ENCODE measurements around the gene CLCN4.

The CLCN4 gene

DNA sequence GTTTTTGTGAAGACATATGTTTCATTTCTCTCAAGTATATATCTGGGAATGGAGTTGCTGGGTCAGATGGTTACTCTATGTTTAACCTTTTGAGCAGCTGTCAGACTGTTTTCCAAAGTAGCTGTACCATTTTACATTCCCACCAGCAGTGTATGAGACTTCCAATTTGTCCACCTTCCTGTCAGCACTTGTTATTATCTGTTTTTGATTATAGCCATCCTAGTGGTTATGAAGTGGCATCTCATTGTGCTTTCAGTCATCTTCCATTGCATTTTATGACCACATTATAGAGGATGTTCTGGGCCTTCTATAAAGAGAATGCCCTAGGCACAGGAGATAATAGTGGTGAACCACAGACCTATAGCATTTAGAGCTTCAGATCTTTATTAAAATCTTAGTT is 39.2 kb downstream of the CLCN4 start:
- DNase-seq (ENCODE audit: low read depth in 3 of 3) = no peak

DNA sequence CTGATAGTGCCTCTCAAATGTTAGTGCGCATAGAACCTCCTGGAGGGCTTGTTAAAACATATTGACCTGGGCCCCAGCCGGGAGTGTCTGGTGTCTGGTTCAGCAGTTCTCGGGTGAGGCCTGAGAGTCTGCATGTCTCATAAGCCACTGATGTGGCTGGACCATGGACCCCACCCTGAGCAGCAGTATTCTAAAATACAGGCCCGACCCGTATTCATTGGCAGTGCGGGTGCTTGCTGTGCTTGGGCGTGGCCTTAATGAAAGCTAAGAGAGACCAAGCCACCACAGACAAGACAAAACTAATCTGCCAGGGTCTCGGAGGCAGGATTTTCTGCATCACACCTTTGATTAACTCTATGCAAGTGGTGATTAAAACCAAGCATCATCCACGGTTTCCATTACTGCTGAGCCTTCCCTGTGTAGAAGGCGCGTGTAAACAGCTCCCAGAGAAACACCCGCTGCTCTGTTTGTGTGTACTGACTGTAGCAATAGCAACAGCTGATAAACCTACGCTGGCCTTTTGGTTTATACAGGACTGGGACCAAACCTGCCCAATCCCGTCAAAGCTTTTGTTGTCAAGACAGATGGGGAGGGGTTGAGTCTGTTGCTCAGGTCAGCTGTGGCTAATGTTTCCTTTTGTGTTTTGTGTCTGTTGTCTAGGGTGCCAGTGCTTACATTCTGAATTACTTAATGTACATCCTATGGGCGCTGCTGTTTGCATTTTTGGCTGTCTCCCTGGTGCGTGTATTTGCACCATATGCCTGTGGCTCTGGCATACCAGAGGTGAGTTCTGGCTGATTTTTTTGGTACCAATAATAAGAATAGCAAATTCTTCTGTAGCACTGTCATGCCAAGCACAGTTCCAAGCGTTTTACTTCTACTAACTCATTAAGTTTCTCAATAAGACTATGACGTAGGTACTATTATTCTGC is 40.8 kb downstream of the CLCN4 start:
- DNase-seq (ENCODE audit: low read depth in 3 of 3) = no peak

DNA sequence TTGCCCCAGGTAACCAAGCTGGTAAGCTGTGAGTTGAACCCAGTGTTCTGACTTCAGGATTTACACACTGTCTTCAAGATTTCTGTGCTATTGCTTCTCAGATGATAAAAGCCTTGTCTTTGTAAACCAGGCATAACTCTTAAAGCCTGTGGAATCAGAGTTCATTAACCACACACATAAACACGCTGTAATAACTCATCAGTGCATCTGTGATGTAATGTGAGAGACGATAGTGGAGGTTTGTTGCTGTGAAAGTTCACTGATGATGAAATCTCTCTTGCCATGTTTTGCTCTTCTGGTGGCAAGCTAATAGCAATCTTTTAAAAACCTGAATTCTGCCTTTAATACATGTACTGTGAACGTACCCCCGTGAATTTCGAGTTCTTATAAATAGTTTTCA is 41.5 kb downstream of the CLCN4 start:
- no peak for DNase-seq (ENCODE audit: low read depth in 3 of 3)

DNA sequence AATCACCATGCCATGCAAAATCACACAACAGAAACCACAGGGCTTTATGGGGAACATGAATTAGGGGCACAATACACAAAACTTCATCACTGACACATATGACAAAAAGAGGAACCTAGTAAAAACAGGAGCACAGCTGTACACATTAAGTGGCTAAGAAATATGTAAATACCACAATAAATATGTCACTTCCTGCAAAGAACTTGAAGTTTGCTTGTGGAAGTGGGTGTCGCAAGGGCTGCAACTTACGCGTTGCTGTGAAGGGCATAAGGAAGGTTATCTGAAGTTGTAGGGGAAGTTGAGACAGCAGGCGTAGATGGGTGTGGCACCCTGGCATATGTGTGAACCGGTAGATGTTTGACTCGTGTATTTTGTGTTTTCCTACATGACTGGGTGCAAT is 42.4 kb downstream of the CLCN4 start:
- DNase-seq (ENCODE audit: low read depth in 3 of 3) = no peak

DNA sequence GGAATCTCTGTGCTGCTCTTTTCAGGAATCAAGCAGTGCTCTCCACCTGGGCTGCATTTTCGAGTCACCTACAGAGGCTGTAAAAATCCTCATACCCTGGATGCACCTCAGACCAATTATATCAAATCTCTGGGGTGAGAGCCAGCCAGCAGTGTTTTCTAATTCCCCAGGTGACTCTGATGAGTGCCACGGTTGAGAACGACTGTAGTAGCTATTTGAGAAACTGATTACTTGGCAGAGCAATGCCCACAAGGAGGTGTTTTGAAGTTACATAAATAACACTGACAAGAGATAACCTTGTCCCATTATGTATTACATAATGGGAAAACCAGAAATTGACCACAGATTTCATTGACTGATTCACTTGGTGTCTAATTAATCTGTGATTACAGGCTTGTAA is 46.8 kb downstream of the CLCN4 start:
- DNase-seq (ENCODE audit: low read depth in 3 of 3) = no peak

DNA sequence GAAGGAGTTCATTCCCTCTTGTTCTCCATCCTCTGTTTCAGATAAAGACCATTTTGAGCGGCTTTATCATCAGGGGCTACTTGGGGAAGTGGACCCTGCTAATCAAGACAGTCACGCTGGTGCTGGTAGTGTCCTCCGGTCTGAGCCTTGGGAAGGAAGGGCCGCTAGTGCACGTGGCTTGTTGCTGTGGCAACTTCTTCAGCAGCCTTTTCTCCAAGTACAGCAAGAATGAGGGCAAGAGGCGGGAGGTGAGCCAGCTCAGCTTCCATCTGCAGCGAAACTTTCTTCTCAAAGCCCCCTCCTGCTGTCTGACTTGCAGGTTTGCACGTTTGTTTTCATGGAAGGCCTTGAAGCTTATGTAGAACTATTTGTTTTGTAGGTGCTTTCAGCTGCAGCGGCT is 49.5 kb downstream of the CLCN4 start:
- DNase-seq (ENCODE audit: low read depth in 3 of 3) = no peak

DNA sequence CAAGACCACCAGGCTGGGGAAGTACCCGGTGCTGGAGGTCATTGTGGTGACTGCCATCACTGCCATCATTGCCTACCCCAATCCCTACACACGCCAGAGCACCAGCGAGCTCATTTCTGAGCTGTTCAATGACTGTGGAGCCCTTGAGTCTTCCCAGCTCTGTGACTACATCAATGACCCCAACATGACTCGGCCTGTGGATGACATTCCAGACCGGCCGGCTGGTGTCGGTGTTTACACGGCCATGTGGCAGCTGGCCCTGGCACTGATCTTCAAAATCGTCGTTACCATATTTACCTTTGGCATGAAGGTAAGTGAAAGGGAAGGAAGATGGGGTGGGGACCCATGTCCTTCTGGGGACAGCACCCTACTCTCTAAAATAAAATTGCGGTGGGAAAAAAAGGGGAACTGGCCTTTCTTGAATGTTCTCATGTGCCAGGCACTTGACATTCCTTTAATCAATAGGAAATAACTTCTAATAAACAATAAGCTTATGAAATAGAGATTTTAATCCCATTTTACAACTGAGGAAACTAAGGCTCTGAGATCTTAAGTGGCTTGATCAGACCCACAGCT is 51.6 kb downstream of the CLCN4 start:
- no peak for DNase-seq (ENCODE audit: low read depth in 3 of 3)

DNA sequence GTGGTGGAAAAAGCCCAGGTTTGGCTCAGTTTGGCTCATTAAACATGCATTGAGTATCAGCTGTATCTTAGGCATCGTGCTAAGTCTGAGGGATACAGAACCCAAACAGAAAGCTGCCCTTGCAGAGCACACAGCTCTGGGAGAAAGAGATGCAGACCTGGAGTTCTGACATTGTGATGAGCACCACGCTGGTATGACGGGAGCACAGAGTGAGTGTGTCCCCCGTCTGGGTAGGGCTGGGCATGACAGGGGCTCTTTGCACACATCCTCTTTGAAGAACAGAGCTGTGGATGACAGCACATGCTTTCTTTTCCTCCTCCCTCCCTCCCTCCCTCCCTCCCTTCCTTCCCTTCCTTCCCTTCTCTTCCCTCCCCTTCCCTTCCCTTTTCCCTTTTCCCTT is 52.2 kb downstream of the CLCN4 start:
- DNase-seq (ENCODE audit: low read depth in 3 of 3) = no peak

DNA sequence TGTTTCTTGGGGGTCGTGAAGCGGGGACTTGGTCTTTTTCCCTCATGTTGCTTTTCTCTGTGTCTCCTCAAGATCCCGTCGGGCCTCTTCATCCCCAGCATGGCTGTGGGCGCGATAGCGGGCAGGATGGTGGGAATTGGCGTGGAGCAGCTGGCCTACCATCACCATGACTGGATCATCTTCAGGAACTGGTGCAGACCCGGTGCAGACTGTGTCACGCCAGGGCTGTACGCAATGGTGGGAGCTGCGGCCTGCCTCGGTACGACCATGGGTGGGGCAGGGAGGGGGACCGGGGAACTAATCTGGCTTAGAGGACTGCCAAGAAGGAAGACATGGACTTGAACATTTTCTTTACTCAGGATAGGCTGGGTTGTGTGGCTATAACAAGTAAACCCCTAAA is 55.6 kb downstream of the CLCN4 start:
- no peak for DNase-seq (ENCODE audit: low read depth in 3 of 3)

DNA sequence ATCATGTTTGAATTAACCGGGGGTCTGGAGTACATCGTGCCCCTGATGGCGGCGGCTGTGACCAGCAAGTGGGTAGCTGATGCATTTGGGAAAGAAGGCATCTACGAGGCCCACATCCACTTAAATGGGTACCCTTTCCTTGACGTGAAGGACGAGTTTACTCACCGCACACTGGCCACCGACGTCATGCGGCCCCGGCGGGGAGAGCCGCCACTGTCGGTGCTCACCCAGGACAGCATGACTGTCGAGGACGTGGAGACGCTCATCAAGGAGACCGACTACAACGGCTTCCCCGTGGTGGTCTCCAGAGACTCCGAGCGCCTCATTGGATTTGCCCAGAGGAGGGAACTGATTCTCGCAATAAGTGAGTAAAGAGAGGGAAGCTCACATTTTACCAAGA is 56.9 kb downstream of the CLCN4 start:
- DNase-seq (ENCODE audit: low read depth in 3 of 3) = no peak

DNA sequence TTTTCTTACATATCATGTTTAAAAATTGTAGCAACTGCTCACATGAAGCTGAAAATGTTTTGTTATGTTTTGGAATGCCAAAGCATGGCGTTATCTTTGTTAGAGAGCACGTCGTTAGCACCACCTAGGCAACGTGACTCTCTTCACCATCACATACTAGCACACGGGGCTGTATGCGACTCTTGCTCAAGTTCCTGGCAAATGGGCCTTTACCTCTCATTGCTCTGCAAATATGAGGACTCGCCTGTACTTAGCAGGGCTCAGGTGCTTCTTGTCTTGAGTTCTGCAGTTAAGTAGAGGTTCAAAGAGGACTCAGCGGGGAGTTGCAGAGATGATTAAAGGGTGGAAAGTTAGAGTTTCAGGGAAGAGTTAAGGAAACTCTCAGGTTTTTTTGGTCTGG is 59.4 kb downstream of the CLCN4 start:
- DNase-seq (ENCODE audit: low read depth in 3 of 3) = no peak

DNA sequence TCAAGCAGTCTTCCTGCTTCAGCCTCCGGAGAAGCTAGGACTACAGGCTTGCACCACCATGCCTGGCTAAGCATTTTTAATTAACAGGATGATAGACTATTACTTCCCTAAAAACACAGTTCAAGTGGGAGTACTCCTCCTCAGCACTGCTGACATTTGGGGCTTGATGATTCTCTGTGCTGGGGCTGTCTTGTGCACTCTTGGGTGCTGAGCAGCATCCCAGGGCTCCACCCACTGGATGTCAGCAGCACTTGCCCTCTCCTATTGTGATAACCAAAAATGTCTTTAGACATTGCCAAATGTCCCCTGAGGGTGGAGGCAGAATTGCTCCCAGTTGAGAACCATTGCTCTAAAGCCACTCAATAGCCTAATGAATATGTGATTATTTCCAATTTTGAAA is 60.4 kb downstream of the CLCN4 start:
- DNase-seq (ENCODE audit: low read depth in 3 of 3) = no peak

DNA sequence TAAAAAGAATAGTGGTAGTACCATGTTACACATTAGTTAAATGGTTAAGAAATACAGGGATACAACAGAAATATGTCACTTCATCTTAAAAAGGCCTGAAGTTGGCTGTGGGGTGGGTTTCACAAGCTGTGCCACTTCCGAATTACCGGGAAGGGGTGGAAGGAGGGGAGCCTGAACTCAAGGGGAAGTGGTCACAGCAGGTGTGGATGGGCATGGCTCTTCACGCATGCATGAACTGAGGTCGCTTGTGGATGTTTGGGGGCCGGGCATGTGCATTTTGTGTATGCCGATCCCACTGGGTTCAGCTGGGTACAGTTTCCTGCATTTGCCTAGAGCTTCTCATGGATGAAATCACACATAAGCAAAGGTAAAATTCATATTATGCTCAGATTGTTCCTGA is 64.9 kb downstream of the CLCN4 start:
- no peak for DNase-seq (ENCODE audit: low read depth in 3 of 3)

DNA sequence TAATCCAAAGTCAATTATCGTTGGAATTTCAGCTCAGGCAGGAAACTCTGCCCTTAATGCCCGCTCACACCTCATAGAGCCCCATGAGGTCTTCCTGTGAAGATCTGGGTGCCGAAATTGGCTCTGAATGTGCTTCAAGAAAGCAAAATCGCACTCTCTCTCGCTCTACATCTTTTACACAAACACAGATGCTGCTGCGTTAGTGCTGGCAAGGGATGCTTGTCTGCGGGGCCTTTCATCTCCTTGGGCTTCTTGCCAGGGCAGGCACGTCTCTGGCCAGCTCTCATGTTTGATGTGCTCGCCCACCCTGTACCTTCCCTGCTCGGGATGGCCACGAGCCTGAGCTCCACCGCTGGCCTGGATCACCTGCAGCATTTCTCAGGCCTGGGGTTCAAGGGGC is 66.5 kb downstream of the CLCN4 start:
- DNase-seq (ENCODE audit: low read depth in 3 of 3) = no peak

DNA sequence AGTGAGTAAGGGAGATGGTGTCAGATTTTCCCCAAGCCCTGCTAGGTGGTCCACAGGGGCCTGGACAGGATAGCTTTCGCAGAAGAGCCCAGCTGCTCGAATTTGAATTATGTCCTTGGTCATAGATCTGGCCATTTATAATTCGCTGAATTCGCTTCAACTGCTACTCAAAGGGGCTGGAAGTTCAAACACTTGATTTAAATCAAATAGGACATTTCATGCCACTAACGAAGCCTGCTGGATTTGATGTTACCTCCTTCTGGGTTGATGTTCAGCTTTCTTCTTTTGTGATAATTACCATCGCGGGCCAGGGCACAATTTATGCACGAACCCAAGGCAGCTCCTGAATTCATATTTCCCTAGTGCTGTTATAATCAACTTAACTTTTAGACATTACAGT is 67.0 kb downstream of the CLCN4 start:
- no peak for DNase-seq (ENCODE audit: low read depth in 3 of 3)

DNA sequence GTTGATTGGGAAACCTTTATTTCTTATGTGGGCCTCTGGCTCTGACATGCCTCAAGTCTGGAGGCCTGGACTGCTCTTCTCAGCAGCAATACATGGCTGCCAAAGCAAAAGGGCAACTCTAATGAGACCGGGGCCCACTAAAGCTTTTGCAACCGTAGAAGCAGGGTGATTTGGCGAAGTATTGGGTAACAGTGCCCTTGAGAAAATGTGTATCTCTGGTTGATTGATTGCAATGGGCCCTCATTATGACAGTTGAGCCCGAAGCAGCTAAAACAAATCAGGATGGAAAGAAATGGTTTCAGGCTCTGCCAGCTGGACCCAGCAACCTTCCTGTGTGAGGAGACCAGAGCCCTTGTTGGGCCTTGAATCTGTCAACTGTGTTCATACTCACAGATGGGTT is 73.4 kb downstream of the CLCN4 start:
- no peak for DNase-seq (ENCODE audit: low read depth in 3 of 3)

DNA sequence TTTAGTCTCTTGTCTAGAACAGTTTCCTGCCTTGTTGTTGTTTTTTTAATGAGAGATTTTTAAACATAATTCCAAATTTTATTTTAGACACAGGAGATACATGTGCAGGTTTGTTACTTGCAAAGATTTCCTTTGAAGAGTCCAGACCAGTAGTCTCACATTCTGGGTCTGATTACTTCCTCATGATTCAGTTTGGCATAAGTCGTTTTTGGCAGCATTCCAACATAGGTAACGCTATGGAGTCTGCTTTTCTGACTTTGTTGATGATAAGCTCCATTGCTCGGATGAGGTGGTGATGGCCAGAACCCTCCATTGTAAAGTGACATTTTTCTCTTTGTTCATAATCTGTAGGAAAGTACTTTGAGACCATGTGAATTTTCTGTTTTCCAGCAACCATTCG is 74.7 kb downstream of the CLCN4 start:
- DNase-seq (ENCODE audit: low read depth in 3 of 3) = no peak

DNA sequence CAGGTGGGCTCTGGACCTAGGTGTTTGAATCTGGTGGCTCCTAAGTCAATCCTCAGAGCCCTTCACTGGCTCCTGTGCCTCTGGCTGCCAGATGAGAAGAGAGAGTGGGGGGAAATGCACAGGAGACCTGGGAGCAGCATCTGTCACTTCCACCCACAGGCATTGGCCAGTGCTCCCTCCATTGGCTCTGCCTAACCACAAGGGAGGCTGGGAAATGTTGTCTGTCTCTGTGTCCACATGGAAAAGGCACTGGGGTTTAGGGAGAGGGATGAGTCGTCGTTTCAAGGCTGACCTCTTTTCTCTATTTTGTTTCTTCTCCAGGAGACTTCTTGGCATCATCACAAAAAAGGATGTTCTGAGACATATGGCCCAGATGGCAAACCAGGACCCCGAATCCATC is 76.4 kb downstream of the CLCN4 start:
- no peak for DNase-seq (ENCODE audit: low read depth in 3 of 3)

DNA sequence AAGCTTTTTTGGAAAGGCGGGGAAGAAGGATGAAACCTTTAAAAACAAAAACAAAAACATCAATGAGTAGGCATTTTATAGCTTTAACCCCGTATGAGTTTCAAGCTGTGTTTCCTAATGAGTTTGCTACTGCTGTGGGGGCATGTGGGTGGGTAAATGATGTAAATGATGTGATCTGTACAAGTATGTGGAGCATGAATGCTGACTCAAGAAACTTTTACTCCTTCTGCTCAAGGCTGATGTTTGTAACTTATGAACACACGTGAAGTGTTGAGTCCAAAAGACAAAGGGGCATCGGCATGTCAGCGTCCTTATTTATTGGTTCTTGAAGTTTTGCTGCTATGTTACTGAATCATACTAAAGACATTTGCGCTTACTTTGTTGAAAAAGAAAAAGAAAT is 76.9 kb downstream of the CLCN4 start:
- DNase-seq (ENCODE audit: low read depth in 3 of 3) = no peak

DNA sequence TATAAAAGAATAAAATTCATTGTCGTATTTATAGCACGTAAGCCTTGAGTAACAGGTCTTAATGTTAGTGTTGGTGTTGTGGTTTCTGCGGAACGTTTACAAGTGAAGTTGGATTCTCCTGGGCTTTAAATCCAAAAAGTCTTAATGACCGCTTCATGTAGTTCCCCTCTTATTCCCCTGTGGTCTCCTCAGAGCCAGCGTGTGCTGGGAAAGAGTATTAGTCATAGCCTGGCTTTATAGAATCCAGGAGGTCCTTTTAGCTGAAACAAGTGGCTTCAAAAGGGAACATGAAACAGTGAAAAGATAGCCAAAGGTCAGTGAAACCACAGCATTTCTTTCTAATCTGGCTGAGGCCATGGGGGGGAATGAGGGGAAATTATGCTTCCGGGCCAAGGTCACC is 79.1 kb downstream of the CLCN4 start:
- no peak for DNase-seq (ENCODE audit: low read depth in 3 of 3)

DNA sequence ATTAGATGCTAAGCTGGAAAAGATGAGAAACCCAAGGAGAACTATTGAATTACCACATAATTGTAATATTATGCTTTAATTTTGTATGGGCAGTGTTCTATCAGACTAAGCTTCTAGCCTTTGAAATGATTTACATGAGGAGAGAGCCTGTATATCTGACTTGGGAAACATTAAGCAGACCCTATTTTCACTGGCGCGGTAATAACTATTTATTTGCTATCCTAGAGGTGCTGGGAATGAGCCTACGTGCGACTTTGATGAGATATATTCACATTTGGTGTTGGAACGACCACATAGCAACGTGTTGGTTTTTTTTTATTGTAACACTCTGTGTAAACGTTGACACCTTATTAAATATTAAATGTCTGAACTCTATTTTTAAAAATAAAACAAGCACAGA is 80.5 kb downstream of the CLCN4 start:
- no peak for DNase-seq (ENCODE audit: low read depth in 3 of 3)

DNA sequence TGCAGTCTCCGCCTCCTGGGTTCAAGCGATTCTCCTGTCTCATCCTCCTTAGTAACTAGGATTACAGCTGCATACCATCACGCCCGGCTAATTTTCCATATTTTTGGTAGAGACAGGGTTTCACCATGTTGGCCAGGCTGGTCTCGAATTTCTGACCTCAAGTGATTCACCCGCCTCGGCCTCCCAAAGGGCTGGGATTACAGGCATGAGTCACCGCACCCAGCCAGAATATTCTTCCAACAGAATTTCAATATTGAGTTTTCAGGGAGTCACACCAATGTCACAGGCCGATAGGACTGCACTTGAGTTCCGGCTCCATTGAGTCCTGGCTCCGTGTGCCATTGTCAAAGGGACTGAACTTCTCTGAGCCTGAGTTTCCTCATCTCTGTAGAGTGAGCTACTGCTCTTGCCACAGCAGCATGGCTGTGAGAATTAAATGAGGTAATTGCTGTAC is 82.9 kb downstream of the CLCN4 start:
- no peak for DNase-seq (ENCODE audit: low read depth in 3 of 3)

DNA sequence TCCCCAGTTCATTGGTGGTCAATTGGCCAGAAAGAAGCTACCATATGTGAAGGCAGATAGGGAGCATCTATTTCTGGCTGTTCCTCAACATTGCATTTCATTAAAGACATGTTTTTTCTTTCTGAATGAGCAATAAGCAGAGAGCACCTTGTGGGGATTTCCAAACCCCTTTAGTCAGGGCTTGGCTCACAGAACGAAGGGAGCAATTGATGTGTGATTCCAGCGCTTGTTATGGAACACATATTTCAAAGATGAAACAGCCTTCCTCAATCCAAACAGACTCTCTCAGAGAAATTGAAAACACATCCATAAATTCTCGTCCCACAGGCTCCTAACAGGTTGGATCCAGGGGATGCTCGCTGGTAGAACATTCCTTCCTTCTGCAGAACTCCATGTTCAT is 84.1 kb downstream of the CLCN4 start:
- no peak for DNase-seq (ENCODE audit: low read depth in 3 of 3)

DNA sequence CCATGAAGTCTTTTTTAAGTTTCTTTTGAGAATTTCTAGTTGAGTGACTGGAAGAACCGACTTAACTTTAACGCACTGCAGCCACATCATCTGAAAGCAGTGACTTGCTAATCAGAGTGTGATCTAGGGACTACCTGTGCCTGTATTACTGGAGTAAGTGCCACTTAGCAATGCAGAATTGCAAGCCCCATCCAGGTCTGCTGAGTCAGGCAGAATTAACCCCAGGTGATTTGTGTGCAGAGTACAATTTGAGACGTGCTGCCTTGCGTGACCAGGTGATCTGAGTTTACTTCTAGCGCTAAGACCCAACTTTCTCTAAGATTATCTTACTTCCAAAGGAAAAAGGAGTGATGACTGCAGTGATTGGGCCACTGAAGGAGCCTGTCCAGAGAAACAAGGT is 85.3 kb downstream of the CLCN4 start:
- DNase-seq (ENCODE audit: low read depth in 3 of 3) = no peak

All from stimulated activated CD4-positive, alpha-beta T cell treated with anti-CD3 and anti-CD28 coated beads, TNF-alpha, amount 100 ng/mL, for 48 hours (primary cell).